GM18858 (cell line): ENCODE data around the gene EXOC6.
A peak's percentile ranks its signal among the peaks of the same experiment; 100 is the strongest.

Experiments
- ATAC-seq: cut with Tn5 transposase; IDR thresholded peaks from one replicate; pipeline ENCODE4 v1.9.1; 2021; ENCODE audit not compliant: unreplicated experiment

EXOC6 gene

GRCh38 chr10:92832121-92832520 lies 16.2 kb upstream of the EXOC6 start:
- no peak for ATAC-seq

- no peak for ATAC-seq
Observed at GRCh38 chr10:92832998-92833650, 15.2 kb upstream of the EXOC6 start.

GRCh38 chr10:92834331-92834730 lies 14.0 kb upstream of the EXOC6 start:
- no peak for ATAC-seq

- no peak for ATAC-seq
Observed at GRCh38 chr10:92834986-92835385, 13.3 kb upstream of the EXOC6 start.

- no peak for ATAC-seq
Observed at GRCh38 chr10:92837456-92837855, 10.9 kb upstream of the EXOC6 start.

GRCh38 chr10:92839191-92840085 lies 8.9 kb upstream of the EXOC6 start:
- ATAC-seq = no peak

GRCh38 chr10:92844746-92845145 lies 3.6 kb upstream of the EXOC6 start:
- ATAC-seq = no peak

- ATAC-seq = no peak
Observed at GRCh38 chr10:92845921-92846320, 2.4 kb upstream of the EXOC6 start.

GRCh38 chr10:92846344-92846743 lies 2.0 kb upstream of the EXOC6 start:
- no peak for ATAC-seq

- no peak for ATAC-seq
Observed at GRCh38 chr10:92846854-92847201, 1.5 kb upstream of the EXOC6 start.

- no peak for ATAC-seq
Observed at GRCh38 chr10:92847202-92847864, 987 bp upstream of the EXOC6 start.

GRCh38 chr10:92848037-92848440 lies 281 bp upstream of the EXOC6 start:
- ATAC-seq = peak; percentile 30

- no peak for ATAC-seq
Observed at GRCh38 chr10:92849234-92849525, 860 bp downstream of the EXOC6 start.

GRCh38 chr10:92849576-92850090 lies 1.3 kb downstream of the EXOC6 start:
- ATAC-seq = no peak

- no peak for ATAC-seq
Observed at GRCh38 chr10:92850185-92850584, 1.9 kb downstream of the EXOC6 start.

- ATAC-seq = no peak
Observed at GRCh38 chr10:92851003-92851402, 2.7 kb downstream of the EXOC6 start.

- ATAC-seq = no peak
Observed at GRCh38 chr10:92855560-92855959, 7.2 kb downstream of the EXOC6 start.

- ATAC-seq = no peak
Observed at GRCh38 chr10:92857904-92858514, 9.7 kb downstream of the EXOC6 start.

GRCh38 chr10:92867235-92867634 lies 18.9 kb downstream of the EXOC6 start:
- ATAC-seq = no peak

- ATAC-seq = no peak
Observed at GRCh38 chr10:92868036-92868435, 19.7 kb downstream of the EXOC6 start.

GRCh38 chr10:92868557-92868956 lies 20.2 kb downstream of the EXOC6 start:
- no peak for ATAC-seq

- no peak for ATAC-seq
Observed at GRCh38 chr10:92873029-92873428, 24.7 kb downstream of the EXOC6 start.
